Measurements from ENCODE around the gene BHLHE41. TPM values are rescaled to one million over a fixed set of nuclear protein-coding genes. Genes with fewer than 3 reads are reported as not detected.

BHLHE41 gene
- 8.1 and 9.6 TPM in 2 replicates for total RNA-seq (2014; rRNA removed; shearing (Covaris generic))

GRCh38 chr12:26124446-26125399 is at the start of gene BHLHE41:
Gene BHLHE41, minus strand, starts transcription at chr12:26125037. Its CDS starts 258 bp downstream, at chr12:26124779.
- DNase-seq (ENCODE audit: low spot score), result peak; percentile 62

DNA sequence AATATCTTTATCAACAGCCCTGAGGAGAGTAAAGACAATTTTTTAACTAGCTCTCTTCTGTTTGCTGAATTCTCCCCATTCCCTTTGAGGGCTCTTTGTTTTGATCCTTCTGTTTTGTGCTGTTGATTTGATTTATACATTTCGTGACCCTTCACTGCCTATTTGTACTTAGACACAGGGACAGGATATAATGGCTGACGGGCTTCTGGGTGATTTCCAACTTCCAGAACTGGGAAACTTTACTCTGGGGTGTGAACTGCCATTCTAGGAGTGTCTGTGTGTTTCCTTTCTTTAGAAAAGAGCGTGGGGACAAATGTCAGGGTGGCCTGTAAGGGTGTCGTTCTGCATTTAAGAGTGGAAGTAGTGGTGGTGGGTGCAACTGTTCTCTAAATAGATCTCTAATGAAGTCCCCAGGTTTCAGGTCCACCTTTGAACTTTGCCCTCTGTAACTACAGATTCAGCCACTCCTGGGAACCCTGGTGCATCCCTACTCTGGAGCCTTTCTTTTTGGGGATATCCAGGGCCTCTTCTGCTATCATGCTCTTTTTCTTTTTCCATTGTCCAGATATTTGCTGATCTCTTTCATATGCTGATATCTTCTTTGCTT is 48.2 kb upstream of the BHLHE41 start:
- no peak for DNase-seq (ENCODE audit: low spot score)

DNA sequence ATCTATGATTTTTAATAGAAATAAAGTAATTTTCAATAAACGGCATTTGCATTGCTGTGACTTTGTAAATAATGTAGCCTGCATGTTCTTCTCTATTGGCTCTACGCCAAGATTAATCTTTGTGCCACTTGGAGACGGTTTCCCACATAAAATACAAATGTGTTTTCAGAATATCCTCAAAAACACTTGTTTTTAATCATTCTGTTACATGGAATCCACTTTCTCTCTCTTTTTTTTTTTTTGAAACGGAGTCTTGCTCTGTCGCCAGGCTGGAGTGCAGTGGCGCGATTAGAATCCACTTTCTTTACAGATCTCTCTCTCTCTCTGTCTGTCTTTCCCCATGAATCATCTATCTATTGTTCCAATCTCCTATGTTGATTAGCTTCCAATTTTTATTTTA is 47.7 kb upstream of the BHLHE41 start:
- no peak for DNase-seq (ENCODE audit: low spot score)

DNA sequence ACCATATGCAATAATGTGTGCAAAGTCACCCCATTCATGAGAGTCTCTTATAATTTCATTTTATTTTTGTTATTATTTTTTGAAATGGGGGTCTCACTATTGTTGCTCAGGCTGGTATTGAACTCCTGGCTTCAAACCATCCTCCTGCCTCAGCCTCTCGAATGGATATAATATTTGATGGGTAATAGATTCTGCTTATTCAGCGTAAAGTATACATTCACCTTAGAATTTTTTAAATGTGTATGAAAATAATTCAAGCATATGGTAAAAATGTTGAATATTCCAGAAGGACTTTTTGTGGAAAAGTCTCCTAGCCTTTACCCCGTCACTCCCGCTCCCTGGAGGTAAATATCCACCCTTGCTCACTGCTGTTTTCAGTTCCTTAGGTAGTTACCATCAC is 47.2 kb upstream of the BHLHE41 start:
- DNase-seq (ENCODE audit: low spot score), result no peak

- no peak for DNase-seq (ENCODE audit: low spot score)
These were observed 39.3 kb upstream of the BHLHE41 start for GRCh38 chr12:26164118-26164517.

DNA sequence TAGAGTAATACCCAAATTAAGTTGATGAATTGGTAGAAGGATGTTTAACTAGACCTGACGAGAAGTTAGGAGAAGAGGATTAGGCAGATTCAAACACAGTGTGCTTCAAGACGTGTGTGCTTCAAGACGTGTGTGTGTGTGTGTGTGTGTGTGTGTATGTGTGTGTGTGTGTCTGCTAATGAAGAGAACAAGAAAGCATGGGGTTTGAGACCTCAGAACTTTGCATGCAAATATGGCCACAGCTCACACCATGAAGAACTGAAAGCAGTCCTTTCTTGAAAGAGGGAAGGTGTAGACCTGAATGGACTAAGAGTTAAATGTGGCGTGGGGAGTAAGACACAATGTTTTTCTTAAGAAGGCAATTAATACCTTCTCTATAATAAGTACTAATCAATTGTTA is 38.1 kb upstream of the BHLHE41 start:
- DNase-seq (ENCODE audit: low spot score), result no peak

- DNase-seq (ENCODE audit: low spot score), result no peak
These were observed 37.3 kb upstream of the BHLHE41 start for GRCh38 chr12:26162174-26162573.

DNA sequence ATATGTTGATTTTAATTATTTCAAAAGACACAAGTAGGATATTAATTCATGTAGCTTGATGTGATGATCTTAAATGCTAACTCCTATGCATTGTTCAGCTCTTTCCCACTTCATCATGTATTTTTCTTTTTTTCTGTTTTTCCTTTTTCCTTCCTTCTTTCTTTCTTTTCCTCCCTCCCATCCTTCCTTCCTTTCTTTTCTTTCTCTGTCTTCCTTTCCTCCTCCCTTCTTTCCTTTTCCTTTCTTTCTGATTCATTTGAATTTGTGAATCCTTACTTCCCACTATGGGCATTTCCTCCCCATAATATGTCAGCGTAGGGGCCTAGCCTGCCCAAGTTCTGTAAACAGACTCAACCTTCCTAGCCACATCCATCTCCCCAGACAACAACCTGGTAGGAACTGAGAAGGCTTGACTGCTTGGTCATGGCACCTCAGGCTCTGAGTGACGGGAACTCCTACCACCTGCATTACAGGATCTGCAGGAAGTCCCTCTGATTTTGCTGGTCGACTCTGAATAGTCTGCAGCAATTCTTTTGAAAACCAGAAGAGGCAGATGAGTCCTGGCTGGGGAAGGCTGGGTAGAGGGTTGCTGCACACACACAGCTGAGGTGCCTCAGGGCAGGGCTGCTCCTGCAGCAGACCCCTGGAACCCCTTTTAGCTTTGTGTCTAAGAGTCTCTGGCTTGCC is 33.4 kb upstream of the BHLHE41 start:
- DNase-seq (ENCODE audit: low spot score), result no peak

GRCh38 chr12:26157001-26157400 is 32.2 kb upstream of the BHLHE41 start:
- DNase-seq (ENCODE audit: low spot score), result no peak

DNA sequence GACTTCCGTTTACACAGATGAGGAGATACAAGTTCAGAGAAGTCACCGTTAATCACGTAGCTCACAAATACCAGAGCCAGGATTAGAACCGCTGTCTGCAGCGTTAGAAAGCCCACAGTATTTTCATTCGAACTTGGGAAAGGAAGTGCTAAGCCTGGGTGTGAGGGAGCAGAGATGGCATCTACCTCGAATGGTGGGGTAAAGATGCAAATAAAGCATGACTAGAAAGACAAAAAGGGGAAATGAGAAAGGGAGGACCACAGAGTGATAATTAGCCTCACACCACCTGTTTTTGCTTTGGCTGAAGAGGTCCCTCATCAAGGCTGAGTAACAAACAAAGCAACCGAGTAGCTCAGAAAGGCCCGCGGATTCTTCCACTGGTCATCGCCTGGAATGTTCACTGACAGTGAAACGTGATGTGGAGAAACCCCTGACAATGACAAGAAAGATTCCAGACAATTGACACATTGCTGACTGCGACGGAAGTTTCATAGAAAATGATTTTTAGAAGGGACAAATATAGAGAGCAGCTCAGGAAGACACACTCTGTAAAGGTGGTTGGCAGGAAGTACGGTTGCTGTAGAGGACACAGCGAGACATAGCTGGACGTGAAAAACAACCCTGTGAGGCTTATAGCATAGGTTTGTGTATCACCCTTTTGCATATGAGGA is 31.5 kb upstream of the BHLHE41 start:
- no peak for DNase-seq (ENCODE audit: low spot score)

DNA sequence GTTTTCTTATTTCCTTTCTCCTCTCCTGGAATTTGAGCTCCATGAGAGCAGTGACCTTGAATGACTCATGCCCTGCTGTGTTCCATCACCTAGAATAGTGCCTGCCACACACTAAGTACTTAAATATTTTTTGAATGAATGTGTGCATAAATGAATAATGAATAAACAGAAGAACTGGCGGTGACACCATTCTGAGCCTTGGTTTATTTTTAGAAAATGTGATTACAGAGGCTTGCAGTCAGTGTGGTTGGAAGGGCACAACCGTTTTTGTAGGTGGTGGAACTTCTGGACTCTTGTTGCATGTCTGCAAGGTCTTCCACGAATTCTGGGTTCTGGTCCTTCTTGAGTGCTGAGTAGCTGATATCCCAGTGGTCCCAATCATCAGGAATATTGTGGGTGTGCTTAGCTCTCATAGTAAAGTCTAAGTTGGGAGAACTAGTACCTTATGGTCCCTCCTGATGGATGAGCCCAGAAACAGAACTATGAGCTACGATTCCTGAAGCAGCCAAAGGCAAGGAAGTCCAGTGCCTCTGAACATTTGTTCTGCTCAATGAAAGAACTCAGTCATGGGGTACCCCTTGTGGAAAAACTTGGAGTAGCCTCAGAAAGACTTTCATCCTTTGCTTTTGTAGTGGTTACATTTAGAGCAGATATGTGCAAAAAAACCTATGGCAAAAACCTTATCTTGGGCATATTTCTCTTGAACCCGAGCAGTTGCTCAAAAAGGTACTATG is 28.8 kb upstream of the BHLHE41 start:
- DNase-seq (ENCODE audit: low spot score), result peak; percentile 81

- no peak for DNase-seq (ENCODE audit: low spot score)
These were observed 27.8 kb upstream of the BHLHE41 start for GRCh38 chr12:26152507-26153102.

GRCh38 chr12:26150736-26151450 is 26.1 kb upstream of the BHLHE41 start:
- DNase-seq (ENCODE audit: low spot score), result peak; percentile 44

DNA sequence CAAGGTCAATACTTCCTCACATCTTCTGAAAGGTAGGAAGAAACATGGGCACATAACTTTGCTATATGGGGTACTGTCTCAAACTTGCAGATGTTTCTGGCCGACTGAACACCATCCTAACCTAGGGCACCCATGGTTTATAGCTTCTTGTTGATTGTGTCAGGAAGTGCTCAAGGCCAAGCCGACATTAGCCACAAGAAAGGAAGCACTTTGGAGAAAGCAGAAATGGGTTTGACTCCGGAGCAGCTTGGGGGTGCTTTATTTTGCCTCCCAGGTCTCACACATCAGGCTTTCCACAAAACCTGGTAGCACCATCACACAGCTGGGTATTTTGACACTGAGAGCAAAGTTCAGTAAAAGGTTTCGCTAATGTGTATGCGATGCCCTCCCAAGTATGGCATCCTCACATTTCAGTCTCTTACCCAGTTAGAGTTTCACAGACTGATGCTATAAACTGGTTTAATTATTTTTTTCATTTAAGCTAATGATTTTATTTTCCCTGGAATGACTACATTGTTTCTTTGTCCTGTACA is 25.2 kb upstream of the BHLHE41 start:
- no peak for DNase-seq (ENCODE audit: low spot score)

GRCh38 chr12:26148291-26148690 is 23.5 kb upstream of the BHLHE41 start:
- no peak for DNase-seq (ENCODE audit: low spot score)

- DNase-seq (ENCODE audit: low spot score), result no peak
These were observed 18.5 kb upstream of the BHLHE41 start for GRCh38 chr12:26143291-26143690.

DNA sequence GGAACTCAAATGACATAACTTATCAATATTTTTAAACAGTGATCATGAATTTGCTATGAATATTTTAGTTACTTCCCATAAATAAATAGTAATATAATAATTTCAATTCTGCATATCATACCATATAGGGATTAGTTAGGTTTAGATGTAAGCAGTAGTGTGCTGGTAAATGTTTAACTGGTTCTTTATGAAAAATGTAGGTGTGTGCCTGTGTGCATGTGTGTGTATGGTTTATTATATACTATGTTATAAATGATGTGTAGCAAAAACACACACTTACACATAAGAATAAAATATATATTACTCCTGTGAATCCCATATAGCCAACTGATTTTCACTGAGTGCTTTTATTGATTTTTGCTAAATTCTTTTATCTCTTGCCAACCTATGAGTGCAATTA is 14.0 kb upstream of the BHLHE41 start:
- no peak for DNase-seq (ENCODE audit: low spot score)

DNA sequence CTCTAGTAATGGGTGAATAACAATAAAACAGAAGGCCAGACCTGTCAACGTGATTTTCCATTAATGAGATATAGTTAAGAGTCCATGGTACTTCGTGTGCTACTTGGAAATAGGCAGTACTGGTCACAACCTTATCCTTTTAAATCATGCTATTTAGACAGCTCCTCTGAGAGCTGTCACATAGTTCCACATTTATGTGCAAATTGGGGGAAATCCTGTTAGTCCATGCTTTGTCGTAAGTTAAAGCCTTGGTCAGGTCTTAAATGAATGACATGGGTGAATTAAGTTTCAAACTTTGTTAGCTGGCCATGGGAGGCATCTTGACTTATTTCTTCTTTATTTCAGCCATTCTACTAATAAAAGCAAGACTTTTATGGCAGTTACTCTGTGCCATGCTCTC is 11.9 kb upstream of the BHLHE41 start:
- no peak for DNase-seq (ENCODE audit: low spot score)

GRCh38 chr12:26135571-26135970 is 10.7 kb upstream of the BHLHE41 start:
- no peak for DNase-seq (ENCODE audit: low spot score)

DNA sequence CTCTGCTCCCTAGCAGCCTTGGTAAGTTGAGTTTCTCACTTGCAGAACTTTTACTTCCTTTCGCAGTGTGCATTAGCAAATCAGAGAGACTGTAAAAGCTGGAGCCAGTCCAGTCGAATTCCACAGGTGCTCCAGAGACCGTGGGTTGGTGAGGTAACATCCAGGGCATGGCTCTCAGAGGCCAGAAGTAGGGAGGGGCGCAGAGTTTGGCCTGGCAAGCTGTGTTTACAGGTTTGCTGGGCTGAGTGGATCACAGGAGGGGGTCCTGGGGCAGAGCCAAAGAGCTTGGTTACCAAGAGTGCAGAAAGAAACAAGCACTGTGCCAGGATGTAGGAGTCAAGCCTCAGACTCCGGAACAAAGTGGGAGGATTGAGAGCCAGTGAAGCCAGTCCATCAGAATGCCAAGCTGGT is 10.2 kb upstream of the BHLHE41 start:
- DNase-seq (ENCODE audit: low spot score), result peak; percentile 83

All from H4 (cell line).